SJSA1 (cell line): ENCODE results near the gene SLC49A3. TPM values are rescaled to one million over a fixed set of nuclear protein-coding genes. Genes with fewer than 3 reads are reported as not detected.
"Not testable (repeated sequence)": the region's sequence is repeated elsewhere in the genome, so short reads cannot be mapped to it uniquely, and the experiment has no call there.

ENCODE experiments used
- DNase-seq, 2 experiments: peaks; one replicate each; pipeline ENCODE4 v3.0.0-alpha.2; 2015 to 2020; ENCODE audit warnings: low spot score in 2 of 2, low read depth in 1 of 2
- H3K27ac ChIP-seq: fragments of 250-450 bp; sonication (Bioruptor Pico); 2 replicates; pipeline ENCODE4 v1.5.1; 2020; ENCODE audit warnings: mild to moderate bottlenecking, moderate library complexity
- H3K27me3 ChIP-seq: fragments of 250-450 bp; sonication (Bioruptor Pico); replicated peaks from 2 replicates; pipeline ENCODE4 v1.5.1; 2020; ENCODE audit warnings: mild to moderate bottlenecking, moderate library complexity
- H3K36me3 ChIP-seq: fragments of 250-450 bp; sonication (Bioruptor Pico); 2 replicates; pipeline ENCODE4 v1.5.1; 2020; ENCODE audit warnings: mild to moderate bottlenecking
- H3K4me1 ChIP-seq: fragments of 250-450 bp; sonication (Bioruptor Pico); replicated peaks from 2 replicates; pipeline ENCODE4 v1.6.1; 2021; ENCODE audit warnings: mild to moderate bottlenecking
- H3K4me3 ChIP-seq: fragments of 250-450 bp; sonication (Bioruptor Pico); 2 replicates; pipeline ENCODE4 v1.5.1; 2020; ENCODE audit warnings: mild to moderate bottlenecking
- H3K9me3 ChIP-seq: fragments of 250-450 bp; sonication (Bioruptor Pico); replicated peaks from 2 replicates; pipeline ENCODE4 v1.5.1; 2020; ENCODE audit warnings: mild to moderate bottlenecking
- total RNA-seq: library from RNA; depleted of rRNA; stranded (reverse); fragments of >200 nt; shearing (Covaris generic); gene quantifications from 2 replicates; pipeline ENCODE4 v1.2.3, GENCODE V29; 2014

Gene SLC49A3
- total RNA-seq, 1 experiment from 2014 or later, result not detected

DNA sequence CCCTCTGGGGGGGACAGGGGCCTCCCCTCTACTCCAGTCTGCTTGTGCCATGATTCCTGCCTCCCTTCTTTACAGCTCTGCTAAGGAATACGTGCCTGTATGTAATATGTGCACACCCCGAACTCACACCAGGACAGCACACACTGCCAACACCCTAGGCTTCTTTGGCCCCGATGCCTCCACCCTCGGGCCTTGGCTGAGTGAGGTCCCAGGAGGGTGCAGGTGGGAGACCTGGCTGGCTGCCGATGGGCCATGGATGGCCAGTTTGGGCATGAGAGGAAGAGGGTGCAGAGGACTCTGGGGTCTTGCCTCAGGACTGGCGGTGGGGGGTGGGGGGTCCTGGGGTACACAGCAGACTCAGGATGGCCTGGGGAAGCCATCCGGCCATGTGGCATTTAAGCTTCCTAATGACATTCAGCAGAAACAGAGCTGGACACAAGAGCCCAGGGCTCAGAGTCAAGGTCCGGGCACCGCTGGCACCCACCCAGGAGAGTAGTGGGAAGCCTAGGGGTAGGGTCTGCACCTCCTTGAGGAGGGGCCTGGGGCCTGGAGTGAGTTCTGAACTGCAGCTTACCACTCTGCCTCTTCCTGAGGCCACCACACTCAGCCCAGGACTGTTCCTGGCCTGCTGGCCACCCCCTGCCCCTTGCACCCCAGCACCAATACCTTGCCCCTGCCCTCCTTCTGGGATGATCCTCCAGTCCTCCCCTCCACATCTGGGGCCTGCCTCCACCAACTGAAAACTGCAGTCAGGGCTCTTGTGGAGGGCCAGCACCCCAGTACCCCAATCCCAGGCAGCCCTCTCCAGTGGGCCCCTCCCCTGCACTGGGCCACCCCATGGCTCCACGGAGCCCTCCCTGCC lies 14.6 kb upstream of the SLC49A3 start:
- DNase-seq, result no peak
- no peaks in the 10 kb centered on the region for H3K27me3 ChIP-seq
- H3K27ac ChIP-seq, result no peak overlapping the region
- H3K36me3 ChIP-seq, result peaks cover 3% of the 10 kb centered on the region; the same call in 1 of the 2 replicates
- H3K9me3 ChIP-seq, result no peaks in the 10 kb centered on the region
- H3K4me1 ChIP-seq, result no peaks in the 10 kb centered on the region
- H3K4me3 ChIP-seq, result no peak overlapping the region

DNA sequence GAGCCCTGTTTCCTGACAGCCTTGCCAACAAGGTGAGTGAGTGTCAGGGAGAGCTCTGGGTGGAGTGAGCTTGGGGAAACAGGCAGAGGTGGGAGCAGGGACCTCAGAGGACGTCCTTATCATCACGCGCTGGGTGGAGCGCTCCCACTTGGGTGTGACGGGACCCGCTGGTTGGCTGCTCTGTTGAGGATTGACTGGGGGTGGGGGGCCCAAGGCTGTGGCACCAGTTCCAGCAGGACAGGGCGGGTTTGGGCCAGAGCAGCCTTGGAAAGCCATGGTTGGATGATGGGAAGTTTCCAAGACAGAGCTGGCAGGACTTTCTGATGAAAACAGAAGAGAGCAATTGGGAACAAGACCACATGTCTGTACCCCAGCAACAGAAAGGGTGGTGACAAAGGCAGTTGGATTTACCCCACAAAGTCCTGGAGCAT lies 13.7 kb upstream of the SLC49A3 start:
- Histone ChIP-seq H3K27me3 (no peaks in the 10 kb centered on the region), H3K36me3 (peaks cover 3% of the 10 kb centered on the region; the same call in 1 of the 2 replicates), H3K4me3 (no peak overlapping the region), H3K27ac (no peak overlapping the region), H3K9me3 (no peaks in the 10 kb centered on the region), H3K4me1 (no peaks in the 10 kb centered on the region)
- DNase-seq, result no peak

DNA sequence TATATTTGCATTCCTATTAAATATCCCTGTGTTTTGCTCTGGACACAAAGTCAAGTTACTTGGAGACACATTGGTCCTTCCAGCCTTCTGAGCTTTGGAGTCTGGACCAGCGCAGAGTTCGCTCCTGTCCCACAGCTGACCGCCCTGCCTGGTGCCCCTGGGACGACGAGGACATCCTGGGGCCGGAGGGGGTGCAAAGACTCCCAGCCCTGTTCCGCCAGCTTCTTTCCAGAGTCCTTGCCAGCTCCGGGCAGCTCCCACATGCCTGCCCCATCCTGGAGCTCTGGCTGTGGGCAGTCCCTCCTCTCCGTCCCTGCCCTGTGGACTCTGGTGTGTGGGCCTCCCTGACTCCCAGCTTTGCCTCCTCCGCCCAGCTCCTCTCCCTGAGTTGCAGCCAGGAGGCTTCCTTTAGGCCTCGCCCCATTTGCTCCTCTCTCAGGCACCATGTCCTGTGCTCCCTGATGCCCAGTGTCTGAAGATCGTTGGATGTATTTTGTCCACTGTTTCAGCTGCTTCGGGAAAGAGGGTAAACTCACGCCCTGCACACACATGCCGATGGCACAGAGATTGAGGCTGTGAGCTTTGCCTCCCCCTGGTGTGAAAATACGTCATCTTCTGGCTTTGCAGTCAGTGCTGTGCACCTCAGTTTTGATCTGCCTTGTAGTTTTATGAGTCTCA lies 11.8 kb upstream of the SLC49A3 start:
- Histone ChIP-seq H3K36me3 (peaks cover 1% of the 10 kb centered on the region; the same call in 1 of the 2 replicates), H3K27ac (no peak overlapping the region), H3K27me3 (no peaks in the 10 kb centered on the region), H3K9me3 (no peaks in the 10 kb centered on the region), H3K4me3 (no peak overlapping the region), H3K4me1 (no peaks in the 10 kb centered on the region)
- DNase-seq, result no peak

DNA sequence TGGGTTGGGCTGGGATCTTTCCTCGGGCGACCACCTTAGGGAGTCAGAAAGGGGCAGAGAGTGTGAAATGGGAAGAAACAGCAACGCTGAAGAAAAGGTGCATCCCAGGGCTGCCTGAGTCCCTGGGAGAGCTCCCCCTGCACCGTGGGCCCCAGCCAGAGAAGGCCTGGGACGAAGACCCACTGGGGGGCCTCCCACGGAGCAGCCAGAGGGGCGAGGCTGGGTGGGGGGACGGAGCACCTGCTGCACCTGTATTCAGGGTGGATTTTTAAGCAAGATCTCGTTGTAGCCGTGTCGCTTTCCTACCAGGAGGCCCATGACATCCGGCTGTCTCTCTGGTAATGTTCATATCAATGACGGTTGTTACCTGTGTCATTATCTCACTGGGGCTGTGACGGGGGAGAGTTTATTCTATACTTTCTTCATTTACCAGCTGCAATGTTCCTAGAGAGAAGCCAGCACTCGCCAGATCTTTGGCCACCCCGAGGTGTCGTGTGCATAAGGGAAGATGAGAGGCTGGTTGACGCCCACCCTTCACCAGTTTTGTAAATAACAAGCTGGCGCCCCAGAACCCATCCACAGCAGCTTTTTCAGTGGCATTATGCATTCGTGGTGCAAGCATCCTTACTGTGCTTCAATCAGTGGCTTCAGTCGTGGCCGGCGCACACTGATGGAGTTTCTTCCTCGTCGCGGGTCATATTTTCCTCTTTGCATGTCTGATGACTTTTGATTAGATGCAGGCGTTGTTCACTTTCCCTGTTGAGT lies 11.0 kb upstream of the SLC49A3 start:
- Histone ChIP-seq H3K36me3 (no peaks in the 10 kb centered on the region), H3K27me3 (no peaks in the 10 kb centered on the region), H3K9me3 (no peaks in the 10 kb centered on the region), H3K4me3 (no peak overlapping the region), H3K27ac (no peak overlapping the region), H3K4me1 (no peaks in the 10 kb centered on the region)
- DNase-seq, result no peak

DNA sequence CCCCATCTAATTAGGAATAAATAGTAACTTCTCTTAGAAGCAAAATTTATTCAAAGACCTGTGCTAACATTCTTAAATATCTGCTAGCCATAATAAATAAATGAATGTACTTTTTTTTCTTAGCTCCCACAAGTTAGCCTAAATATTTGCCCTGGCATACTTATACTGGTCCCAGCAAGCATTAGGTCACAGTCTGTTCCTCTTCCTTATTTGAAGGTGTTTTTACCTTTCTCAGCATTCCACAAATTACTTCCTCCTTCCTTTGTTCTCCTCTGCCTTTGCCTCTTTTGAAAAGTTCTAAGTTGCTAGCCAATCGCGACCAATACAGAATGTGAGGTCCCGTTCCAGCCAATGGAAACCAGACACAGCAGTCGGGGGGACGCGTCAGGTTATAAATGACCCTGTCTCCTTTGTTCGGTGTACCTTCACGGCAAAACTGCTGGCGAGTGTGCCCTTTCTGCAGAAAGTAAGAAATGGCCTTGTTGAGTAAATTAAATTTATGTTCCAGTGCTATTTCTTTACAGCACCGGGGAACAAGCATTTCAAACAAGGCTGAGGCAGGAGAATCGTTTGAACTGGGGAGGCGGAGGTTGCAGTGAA lies 5.5 kb upstream of the SLC49A3 start:
- not testable (repeated sequence) for H3K4me3 ChIP-seq, H3K27ac ChIP-seq, H3K9me3 ChIP-seq, H3K4me1 ChIP-seq, H3K36me3 ChIP-seq, H3K27me3 ChIP-seq, DNase-seq

DNA sequence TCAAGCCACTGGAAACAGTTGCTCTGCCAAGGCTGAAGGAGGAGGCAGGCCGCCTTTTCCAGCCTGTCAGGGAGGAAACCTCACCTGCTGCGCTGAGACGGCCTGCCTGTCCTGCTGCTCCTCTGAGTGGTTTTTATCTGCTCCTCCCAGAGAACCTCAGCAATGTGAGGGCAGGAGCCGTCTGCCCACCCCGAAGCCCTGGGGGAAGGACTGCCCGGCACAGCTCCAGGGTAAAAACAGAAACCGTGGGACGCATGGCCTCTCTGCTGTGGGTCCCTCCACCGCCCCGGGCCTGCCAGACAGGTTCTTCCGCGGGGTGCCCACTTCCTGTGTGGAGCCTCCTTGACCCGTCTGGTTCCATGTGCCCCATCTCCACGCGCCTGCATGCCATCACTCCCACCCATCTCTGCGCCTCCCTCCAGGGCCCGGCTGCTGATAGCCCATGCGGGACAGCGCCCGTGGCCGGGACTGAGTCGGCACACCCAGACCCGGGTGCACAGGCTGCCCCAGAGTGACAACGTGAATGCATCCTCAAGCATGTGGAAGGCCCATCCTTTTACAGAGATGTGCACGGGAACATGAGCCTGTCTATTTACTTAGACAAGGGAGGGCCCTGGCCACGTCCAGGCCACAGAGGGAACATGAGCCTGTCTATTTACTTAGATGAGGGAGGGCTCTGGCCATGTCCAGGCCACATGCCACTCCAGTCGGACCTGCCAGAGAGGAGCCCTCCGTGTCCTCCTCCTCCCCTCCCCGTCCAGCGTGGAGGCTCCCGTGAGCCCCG lies 4.0 kb upstream of the SLC49A3 start:
- Histone ChIP-seq H3K4me1 (no peaks in the 10 kb centered on the region), H3K27ac (no peak overlapping the region), H3K27me3 (no peaks in the 10 kb centered on the region), H3K4me3 (no peak overlapping the region), H3K36me3 (no peaks in the 10 kb centered on the region), H3K9me3 (no peaks in the 10 kb centered on the region)
- DNase-seq, result no peak

DNA sequence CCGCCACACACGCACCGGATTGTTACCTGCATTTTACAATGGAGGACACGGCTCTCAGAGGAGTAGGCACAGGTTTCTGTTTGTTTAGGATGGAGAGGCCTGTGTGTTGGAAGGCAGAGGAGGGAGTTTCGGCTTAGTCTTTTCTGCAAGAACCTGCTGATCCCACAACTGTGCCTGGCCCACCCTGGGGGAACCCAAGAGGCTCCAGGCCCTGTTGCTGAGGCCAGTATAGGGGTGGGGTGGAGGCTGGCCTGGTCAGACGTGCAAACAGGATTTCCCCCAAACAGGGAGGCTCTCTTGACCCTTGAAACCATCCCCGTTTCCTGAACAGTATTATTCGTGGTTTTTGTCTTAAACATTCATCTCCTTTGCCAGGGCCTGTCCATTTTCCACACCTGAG lies 772 bp upstream of the SLC49A3 start:
- Histone ChIP-seq H3K4me1 (peaks cover 7% of the 10 kb centered on the region), H3K36me3 (no peaks in the 10 kb centered on the region), H3K4me3 (no peak overlapping the region), H3K27me3 (no peaks in the 10 kb centered on the region), H3K27ac (no peak overlapping the region), H3K9me3 (no peaks in the 10 kb centered on the region)
- no peak for DNase-seq

DNA sequence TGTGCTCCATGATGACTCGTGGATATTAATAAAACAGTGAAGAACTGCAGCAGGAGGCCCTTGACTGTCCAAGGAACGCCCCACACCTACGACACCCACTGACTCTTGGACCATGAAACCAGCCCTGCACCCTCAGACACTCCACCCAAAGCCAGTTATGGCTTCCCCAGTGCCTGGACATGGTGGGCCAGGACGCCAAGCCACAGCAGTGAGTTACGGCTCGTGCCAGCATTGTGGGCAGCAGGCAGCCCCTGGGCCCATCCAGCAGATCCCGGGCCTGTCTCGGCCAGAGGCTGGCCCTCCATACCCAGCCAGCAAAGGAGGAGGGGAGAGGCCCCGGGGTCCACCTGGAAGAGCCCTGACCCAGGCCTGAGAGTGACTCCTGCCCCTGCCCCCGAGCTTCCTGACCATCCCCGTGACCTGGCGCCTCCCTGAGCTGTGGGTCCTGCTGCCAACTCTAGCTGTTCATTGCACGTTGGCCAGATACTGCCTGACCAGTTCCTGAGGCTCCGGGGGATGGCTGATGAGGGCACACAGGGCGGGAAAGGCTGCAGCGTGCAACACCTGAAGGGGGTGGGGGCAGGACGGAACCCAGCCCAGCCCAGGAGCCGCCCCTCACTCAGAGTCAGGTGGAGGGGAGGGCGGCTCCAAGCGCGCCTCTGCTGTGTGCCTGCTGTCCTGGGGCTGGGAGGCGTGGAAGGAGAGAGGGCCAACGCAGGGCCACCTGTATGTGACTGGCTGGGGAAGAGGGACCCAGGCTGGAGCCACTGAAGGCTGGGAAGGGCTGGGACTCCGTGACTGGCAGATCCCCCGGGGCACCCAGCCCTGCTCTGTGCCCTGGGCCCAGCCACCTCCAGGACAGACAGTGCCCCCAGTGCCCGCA lies 739 bp downstream of the SLC49A3 start:
- H3K4me1 ChIP-seq, result peaks cover 7% of the 10 kb centered on the region
- H3K27ac ChIP-seq, result no peak overlapping the region

DNA sequence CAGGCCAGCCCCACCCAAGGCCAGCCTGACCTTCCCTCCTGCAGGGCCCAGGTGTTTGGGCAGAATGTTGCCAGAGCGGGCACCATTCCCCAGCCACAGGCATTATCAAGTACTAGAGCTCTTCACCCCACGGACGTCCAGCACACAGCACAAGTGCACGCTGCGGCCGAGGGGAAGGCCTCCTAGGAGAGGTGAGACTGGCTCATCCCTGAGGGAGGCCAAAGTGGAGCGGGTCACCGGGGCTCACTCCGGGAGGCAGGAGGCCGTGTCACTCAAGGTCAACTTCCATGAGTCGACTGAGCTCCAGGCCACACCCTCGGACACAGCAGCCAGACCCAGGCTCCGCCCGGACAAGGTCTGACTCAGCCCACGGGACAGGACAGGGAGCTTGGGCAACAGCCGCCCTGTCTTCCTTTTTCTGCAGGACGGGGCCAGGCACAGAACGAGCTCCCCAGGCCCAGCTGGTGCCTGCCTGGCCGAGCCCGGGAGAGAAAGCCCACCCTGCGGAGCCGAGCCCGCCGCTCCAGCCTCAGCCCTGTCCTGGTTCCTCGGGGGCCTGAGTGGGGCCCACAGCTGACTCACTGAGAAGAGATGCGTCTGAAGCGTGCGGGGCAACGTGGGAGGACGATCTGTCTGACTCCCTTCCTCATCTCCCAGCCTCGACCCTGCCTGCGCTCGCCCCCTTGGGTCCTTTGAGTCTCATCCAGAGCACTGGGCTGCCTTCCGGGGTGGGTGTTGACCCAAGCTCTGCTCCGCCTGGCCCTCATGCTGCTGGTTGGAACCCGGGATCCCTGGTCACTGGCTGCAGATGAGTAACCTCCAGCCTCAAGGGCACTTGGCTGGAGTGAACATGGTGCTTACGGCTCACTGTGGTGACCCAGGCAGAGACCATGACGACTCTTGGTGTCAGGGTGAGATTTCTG lies 1.6 kb downstream of the SLC49A3 start:
- no peak overlapping the region for H3K4me3 ChIP-seq
- DNase-seq, result peak; percentile 27 to 59

More for the DNA sequence above, 739 bp downstream of the SLC49A3 start:
- Histone ChIP-seq H3K27me3 (no peaks in the 10 kb centered on the region), H3K36me3 (no peaks in the 10 kb centered on the region), H3K4me3 (no peak overlapping the region), H3K9me3 (no peaks in the 10 kb centered on the region)
- DNase-seq, result no peak

DNA sequence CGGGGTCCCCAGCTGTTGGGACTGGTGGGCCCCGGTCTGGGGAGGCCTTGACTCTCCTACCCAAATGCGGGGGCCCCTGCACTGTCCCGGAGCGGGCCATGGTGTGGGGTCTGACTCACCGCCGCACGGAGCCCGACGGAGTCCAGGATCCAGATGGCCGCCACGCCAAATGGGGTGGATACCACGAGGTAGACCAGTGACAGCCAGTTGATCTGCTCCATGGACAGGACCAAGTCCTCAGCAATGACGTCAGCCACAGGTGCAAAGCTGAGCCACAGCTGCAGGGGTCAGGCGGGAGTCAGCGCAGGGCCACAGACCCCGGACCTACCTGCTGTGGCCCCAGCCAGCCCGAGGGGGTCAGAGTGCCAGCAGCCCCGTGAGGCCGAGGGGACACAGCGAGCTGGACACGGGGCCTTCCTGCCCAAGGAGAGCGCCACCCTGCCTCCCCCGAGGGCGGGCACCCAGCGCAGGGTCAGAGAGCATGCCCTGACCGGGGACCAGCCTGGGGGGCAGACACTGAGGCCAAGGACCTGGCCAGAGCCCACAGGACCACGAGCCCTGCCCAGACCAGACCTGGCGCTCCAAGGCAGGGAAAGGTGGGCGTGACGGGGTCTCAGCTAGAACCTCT lies 2.4 kb downstream of the SLC49A3 start:
- H3K4me3 ChIP-seq, result no peak overlapping the region
- no peaks in the 10 kb centered on the region for H3K9me3 ChIP-seq
- no peak overlapping the region for H3K27ac ChIP-seq

More for the DNA sequence above, 1.6 kb downstream of the SLC49A3 start:
- peaks cover 7% of the 10 kb centered on the region for H3K4me1 ChIP-seq
- no peak overlapping the region for H3K27ac ChIP-seq
- H3K36me3 ChIP-seq, result no peaks in the 10 kb centered on the region
- H3K9me3 ChIP-seq, result no peaks in the 10 kb centered on the region
- no peaks in the 10 kb centered on the region for H3K27me3 ChIP-seq

DNA sequence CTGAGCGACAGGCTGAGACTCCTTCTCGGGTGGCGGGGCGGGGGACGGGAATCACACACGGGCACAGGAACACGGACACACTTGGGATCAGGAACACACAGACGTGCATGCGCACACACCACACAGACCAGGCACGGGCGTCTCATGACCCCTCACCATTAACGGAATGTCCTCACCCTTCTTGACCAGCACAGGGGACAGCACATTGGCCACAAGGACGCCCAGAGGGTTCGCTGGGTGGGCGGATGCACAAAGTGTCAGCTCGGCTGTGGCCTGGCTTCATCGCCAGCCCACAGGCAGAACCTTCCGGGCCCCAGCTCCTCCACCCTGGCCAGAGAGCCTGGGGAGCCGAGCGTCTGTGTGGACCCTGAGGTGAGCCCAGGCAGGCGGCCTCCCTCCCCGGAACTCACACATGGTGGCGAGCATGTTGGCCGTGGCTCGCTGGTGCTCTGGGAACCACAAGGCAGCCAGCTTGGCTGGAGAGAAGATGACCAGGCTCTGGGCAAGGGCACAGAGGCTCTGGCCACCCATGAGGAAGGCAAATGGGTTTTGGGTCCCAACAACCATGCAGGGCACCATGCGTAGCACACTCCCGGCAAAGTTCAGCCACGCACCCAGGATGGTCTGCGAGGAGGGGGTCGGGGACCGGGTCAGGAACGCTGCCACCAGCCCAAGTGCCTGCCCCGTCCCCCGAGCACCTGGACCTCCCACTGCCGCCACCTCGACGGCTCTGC lies 3.1 kb downstream of the SLC49A3 start:
- Histone ChIP-seq H3K4me1 (peaks cover 8% of the 10 kb centered on the region), H3K36me3 (no peaks in the 10 kb centered on the region), H3K4me3 (no peak overlapping the region), H3K27ac (no peak overlapping the region), H3K9me3 (no peaks in the 10 kb centered on the region), H3K27me3 (no peaks in the 10 kb centered on the region)
- DNase-seq, result no peak

More for the DNA sequence above, 2.4 kb downstream of the SLC49A3 start:
- no peaks in the 10 kb centered on the region for H3K27me3 ChIP-seq
- H3K4me1 ChIP-seq, result peaks cover 7% of the 10 kb centered on the region
- no peak for DNase-seq
- H3K36me3 ChIP-seq, result no peaks in the 10 kb centered on the region
